ENCODE results near the gene PLXND1. TPM values are rescaled to one million over a fixed set of nuclear protein-coding genes. Genes with fewer than 3 reads are reported as not detected.

PLXND1 gene
- total RNA-seq, 2 experiments from 2014 or later, result 4.7 to 6.0 TPM

DNA sequence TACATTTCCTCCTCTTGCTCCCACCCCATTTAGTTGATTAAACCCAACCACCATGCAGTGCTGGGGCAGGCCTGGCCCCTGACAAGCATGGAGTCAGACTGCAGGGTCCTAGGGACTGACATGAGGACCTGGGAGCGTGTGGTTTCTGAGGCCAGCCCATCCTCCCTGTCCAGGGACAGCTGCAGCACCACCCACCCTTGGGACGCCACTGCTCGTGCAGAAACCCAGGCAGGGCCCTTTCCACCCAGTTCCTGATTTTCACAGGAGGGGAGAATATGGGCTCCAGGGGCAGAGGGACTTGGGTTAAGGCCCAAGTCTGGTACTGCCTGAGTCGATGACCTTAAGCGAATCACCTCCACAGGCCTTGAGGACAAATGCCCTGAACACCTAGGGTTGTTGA, 23.7 kb downstream of the PLXND1 start:
- no peak overlapping the region for H3K4me2 ChIP-seq (ENCODE audit: low read length)
- H3K4me1 ChIP-seq (ENCODE audit: insufficient read depth, low read length, poor library complexity, severe bottlenecking), result peaks cover 26% of the 10 kb centered on the region
- BruUV-seq (replicated peaks), result no TSS peak
- ChIA-PET CTCF (ENCODE audit: unreplicated experiment) (no interaction called here), POLR2A (interaction anchor here (0.6 kb wide), 1 partner anchor 76 kb away, joined by 3 read pairs; no protein-coding TSS in a partner anchor)
- intact Hi-C loops (cut with micrococcal nuclease; ENCODE audit: unreplicated experiment), result no loop called here
- no peaks in the 10 kb centered on the region for H3K9me2 ChIP-seq (ENCODE audit: insufficient read depth, low read length)
- H3K27ac ChIP-seq (ENCODE audit: low read depth, low read length, poor library complexity, severe bottlenecking), result no peak overlapping the region
- TF ChIP-seq EZH2phosphoT487 (IDR thresholded peaks at IDR 0.05; ENCODE audit: borderline replicate concordance, low read depth, low read length), result no peak
- TF ChIP-seq, protein P1, sequence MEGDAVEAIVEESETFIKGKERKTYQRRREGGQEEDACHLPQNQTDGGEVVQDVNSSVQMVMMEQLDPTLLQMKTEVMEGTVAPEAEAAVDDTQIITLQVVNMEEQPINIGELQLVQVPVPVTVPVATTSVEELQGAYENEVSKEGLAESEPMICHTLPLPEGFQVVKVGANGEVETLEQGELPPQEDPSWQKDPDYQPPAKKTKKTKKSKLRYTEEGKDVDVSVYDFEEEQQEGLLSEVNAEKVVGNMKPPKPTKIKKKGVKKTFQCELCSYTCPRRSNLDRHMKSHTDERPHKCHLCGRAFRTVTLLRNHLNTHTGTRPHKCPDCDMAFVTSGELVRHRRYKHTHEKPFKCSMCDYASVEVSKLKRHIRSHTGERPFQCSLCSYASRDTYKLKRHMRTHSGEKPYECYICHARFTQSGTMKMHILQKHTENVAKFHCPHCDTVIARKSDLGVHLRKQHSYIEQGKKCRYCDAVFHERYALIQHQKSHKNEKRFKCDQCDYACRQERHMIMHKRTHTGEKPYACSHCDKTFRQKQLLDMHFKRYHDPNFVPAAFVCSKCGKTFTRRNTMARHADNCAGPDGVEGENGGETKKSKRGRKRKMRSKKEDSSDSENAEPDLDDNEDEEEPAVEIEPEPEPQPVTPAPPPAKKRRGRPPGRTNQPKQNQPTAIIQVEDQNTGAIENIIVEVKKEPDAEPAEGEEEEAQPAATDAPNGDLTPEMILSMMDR (conservative IDR thresholded peaks at IDR 0.05; ENCODE audit: low read length), result no peak
- no peaks in the 10 kb centered on the region for H3K9me3 ChIP-seq (ENCODE audit: low read length)
- no peaks in the 10 kb centered on the region for H4K20me1 ChIP-seq (ENCODE audit: insufficient read depth, low read length)
- no peaks in the 10 kb centered on the region for H3K79me2 ChIP-seq (ENCODE audit: insufficient read depth, low read depth, low read length)
- no peak overlapping the region for H3K4me3 ChIP-seq (ENCODE audit: low read depth, low read length, poor library complexity, severe bottlenecking)
- no peak for DNase-seq (ENCODE audit: low spot score)
- no peaks in the 10 kb centered on the region for H3K36me3 ChIP-seq (ENCODE audit: insufficient read depth, low read length)
- no peak overlapping the region for H2AFZ ChIP-seq (ENCODE audit: low read length)

DNA sequence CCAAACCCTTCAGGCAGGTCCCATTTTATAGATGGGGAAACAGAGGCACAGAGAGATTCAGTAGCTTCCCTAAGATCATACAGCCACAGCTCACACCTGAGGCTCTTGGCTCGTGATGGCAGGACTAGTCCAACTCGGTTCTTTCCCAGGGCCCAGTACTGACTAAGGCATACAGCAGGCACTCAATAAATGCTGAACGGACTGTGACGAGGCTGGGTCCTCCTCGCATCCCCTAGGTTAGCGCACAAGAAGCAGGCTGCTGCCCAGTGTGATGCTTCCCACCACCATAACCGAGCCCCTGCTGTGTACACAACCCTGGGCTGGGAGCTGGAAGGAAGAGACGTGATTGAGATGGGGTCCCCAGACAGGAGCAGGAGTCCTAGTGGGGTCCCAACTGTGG, 24.9 kb downstream of the PLXND1 start:
- H2AFZ ChIP-seq (ENCODE audit: low read length), result no peak overlapping the region
- intact Hi-C loops (cut with micrococcal nuclease; ENCODE audit: unreplicated experiment), result no loop called here
- H3K27ac ChIP-seq (ENCODE audit: low read depth, low read length, poor library complexity, severe bottlenecking), result no peak overlapping the region
- no peaks in the 10 kb centered on the region for H3K36me3 ChIP-seq (ENCODE audit: insufficient read depth, low read length)
- ChIA-PET CTCF (ENCODE audit: unreplicated experiment) (no interaction called here), POLR2A (no interaction called here)
- no peaks in the 10 kb centered on the region for H3K9me3 ChIP-seq (ENCODE audit: low read length)
- peaks cover 38% of the 10 kb centered on the region for H3K4me1 ChIP-seq (ENCODE audit: insufficient read depth, low read length, poor library complexity, severe bottlenecking)
- no peaks in the 10 kb centered on the region for H3K79me2 ChIP-seq (ENCODE audit: insufficient read depth, low read depth, low read length)
- no peak overlapping the region for H3K4me2 ChIP-seq (ENCODE audit: low read length)
- H3K4me3 ChIP-seq (ENCODE audit: low read depth, low read length, poor library complexity, severe bottlenecking), result no peak overlapping the region
- H3K9me2 ChIP-seq (ENCODE audit: insufficient read depth, low read length), result no peaks in the 10 kb centered on the region
- no peak for DNase-seq (ENCODE audit: low spot score)
- BruUV-seq (replicated peaks), result no TSS peak
- no peaks in the 10 kb centered on the region for H4K20me1 ChIP-seq (ENCODE audit: insufficient read depth, low read length)
- no peak for TF ChIP-seq EZH2phosphoT487 (IDR thresholded peaks at IDR 0.05; ENCODE audit: borderline replicate concordance, low read depth, low read length)
- TF ChIP-seq, protein P1 (conservative IDR thresholded peaks at IDR 0.05; ENCODE audit: low read length), result no peak

DNA sequence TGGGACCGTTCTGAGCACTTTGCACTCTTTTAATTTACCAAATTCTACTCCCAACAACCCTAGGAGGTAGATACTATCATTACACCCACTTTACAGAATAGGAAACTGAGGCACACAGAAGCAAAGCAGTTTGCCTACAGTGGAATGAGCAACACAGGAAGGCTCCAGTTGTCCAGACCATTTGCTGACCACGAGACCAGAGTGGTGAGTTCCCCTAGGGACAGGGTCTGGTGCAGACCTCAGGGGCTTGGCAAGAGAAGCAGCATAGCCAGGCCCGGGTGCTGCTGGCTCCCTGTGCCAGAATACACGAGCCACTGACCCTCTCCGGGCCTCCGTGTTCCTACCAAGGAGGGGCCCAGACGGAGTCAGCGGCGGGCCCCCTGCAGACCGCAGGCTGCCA, 26.5 kb downstream of the PLXND1 start:
- H3K79me2 ChIP-seq (ENCODE audit: insufficient read depth, low read depth, low read length), result no peaks in the 10 kb centered on the region
- H3K4me3 ChIP-seq (ENCODE audit: low read depth, low read length, poor library complexity, severe bottlenecking), result no peak overlapping the region
- ChIA-PET POLR2A (no interaction called here), CTCF (ENCODE audit: unreplicated experiment) (no interaction called here)
- H3K9me3 ChIP-seq (ENCODE audit: low read length), result no peaks in the 10 kb centered on the region
- H4K20me1 ChIP-seq (ENCODE audit: insufficient read depth, low read length), result no peaks in the 10 kb centered on the region
- DNase-seq (ENCODE audit: low spot score), result no peak
- no peaks in the 10 kb centered on the region for H3K36me3 ChIP-seq (ENCODE audit: insufficient read depth, low read length)
- intact Hi-C loops (cut with micrococcal nuclease; ENCODE audit: unreplicated experiment), result loop anchor here (2.0 kb wide), 1 partner anchor 139 kb away; the partner anchor contains the start of gene IFT122
- H3K27ac ChIP-seq (ENCODE audit: low read depth, low read length, poor library complexity, severe bottlenecking), result no peak overlapping the region
- H3K4me2 ChIP-seq (ENCODE audit: low read length), result no peak overlapping the region
- TF ChIP-seq, protein P1 (conservative IDR thresholded peaks at IDR 0.05; ENCODE audit: low read length), result no peak
- TF ChIP-seq EZH2phosphoT487 (IDR thresholded peaks at IDR 0.05; ENCODE audit: borderline replicate concordance, low read depth, low read length), result no peak
- no peak overlapping the region for H2AFZ ChIP-seq (ENCODE audit: low read length)
- no TSS peak for BruUV-seq (replicated peaks)
- no peaks in the 10 kb centered on the region for H3K9me2 ChIP-seq (ENCODE audit: insufficient read depth, low read length)
- peaks cover 54% of the 10 kb centered on the region for H3K4me1 ChIP-seq (ENCODE audit: insufficient read depth, low read length, poor library complexity, severe bottlenecking)
